Glomerular visceral epithelial cell (primary cell): ENCODE data around the gene NKX2-4.
"Not testable (repeated sequence)": the region's sequence is repeated elsewhere in the genome, so short reads cannot be mapped to it uniquely, and the experiment has no call there.

ENCODE experiments used
- DNase-seq: peaks from one replicate; pipeline ENCODE4 v3.0.0-alpha.2; 2016; ENCODE audit errors: extremely low spot score

Gene NKX2-4

GRCh38 chr20:21397341-21398108 is at the start of gene NKX2-4:
Gene NKX2-4, minus strand, starts transcription at chr20:21397526. Its CDS starts 127 bp downstream, at chr20:21397399.
- peak; percentile 6 for DNase-seq

GRCh38 chr20:21437816-21438215 is 40.5 kb upstream of the NKX2-4 start:
- peak; percentile 33 for DNase-seq

GRCh38 chr20:21437248-21437647 is 39.9 kb upstream of the NKX2-4 start:
- DNase-seq, result no peak

GRCh38 chr20:21436205-21436604 is 38.9 kb upstream of the NKX2-4 start:
- peak; percentile 94 for DNase-seq

GRCh38 chr20:21435576-21435975 is 38.2 kb upstream of the NKX2-4 start:
- peak; percentile 66 for DNase-seq

GRCh38 chr20:21433329-21433890 is 36.1 kb upstream of the NKX2-4 start:
- DNase-seq, result peak; percentile 47

GRCh38 chr20:21432911-21433310 is 35.6 kb upstream of the NKX2-4 start:
- DNase-seq, result peak; percentile 17

GRCh38 chr20:21430020-21430419 is 32.7 kb upstream of the NKX2-4 start:
- DNase-seq, result peak; percentile 49

- DNase-seq, result no peak
These were observed 27.5 kb upstream of the NKX2-4 start for GRCh38 chr20:21424846-21425245.

GRCh38 chr20:21423712-21424111 is 26.4 kb upstream of the NKX2-4 start:
- not testable (repeated sequence) for DNase-seq

GRCh38 chr20:21421601-21422236 is 24.4 kb upstream of the NKX2-4 start:
- DNase-seq, result no peak

GRCh38 chr20:21419147-21419546 is 21.8 kb upstream of the NKX2-4 start:
- DNase-seq, result not testable (repeated sequence)

GRCh38 chr20:21413996-21414395 is 16.7 kb upstream of the NKX2-4 start:
- not testable (repeated sequence) for DNase-seq

GRCh38 chr20:21411725-21412124 is 14.4 kb upstream of the NKX2-4 start:
- DNase-seq, result no peak

GRCh38 chr20:21399005-21399475 is 1.7 kb upstream of the NKX2-4 start:
- no peak for DNase-seq

- DNase-seq, result no peak
These were observed 1.0 kb upstream of the NKX2-4 start for GRCh38 chr20:21398109-21399004.

- peak; percentile 21 for DNase-seq
These were observed 556 bp downstream of the NKX2-4 start for GRCh38 chr20:21396599-21397340.

- DNase-seq, result no peak
These were observed 1.4 kb downstream of the NKX2-4 start for GRCh38 chr20:21395666-21396598.

GRCh38 chr20:21395051-21395665 is 2.2 kb downstream of the NKX2-4 start:
- no peak for DNase-seq
